Upper lobe of right lung (tissue), 1 donor: ENCODE data around the gene PPIH. TPM values are rescaled to one million over a fixed set of nuclear protein-coding genes. Genes with fewer than 3 reads are reported as not detected.

Source experiments
- ATAC-seq: fragments of 200-7000 bp; cut with Tn5 transposase; one replicate; pipeline ENCODE4 v1.9.1; 2020; ENCODE audit warnings: mild to moderate bottlenecking, moderate library complexity
- DNase-seq: peaks from one replicate; pipeline ENCODE4 v3.0.0-alpha.2; 2020
- H3K27ac ChIP-seq: fragments of 200-600 bp; one replicate; pipeline ENCODE4 v1.8.0; 2022
- H3K27me3 ChIP-seq: fragments of 200-600 bp; one replicate; pipeline ENCODE4 v1.8.0; 2022; ENCODE audit warnings: mild to moderate bottlenecking
- H3K36me3 ChIP-seq: fragments of 200-600 bp; one replicate; pipeline ENCODE4 v1.8.0; 2022
- H3K4me1 ChIP-seq: fragments of 200-600 bp; one replicate; pipeline ENCODE4 v1.8.0; 2022
- H3K4me3 ChIP-seq: fragments of 200-600 bp; one replicate; pipeline ENCODE4 v1.8.0; 2022; ENCODE audit warnings: mild to moderate bottlenecking
- H3K9me3 ChIP-seq: fragments of 200-600 bp; one replicate; pipeline ENCODE4 v1.8.0; 2022
- CTCF ChIP-seq: fragments of 200-600 bp; IDR thresholded peaks from one replicate; pipeline ENCODE4 v1.8.0; 2022; ENCODE audit warnings: antibody characterized with exemption
- intact Hi-C: fragments of 100-400 bp; cut with DNase I; formaldehyde crosslinking; loops from one replicate; pipeline ENCODE4 v1.11.0; 2022
- total RNA-seq: library from RNA; stranded (reverse); fragmentation: NEBNext Ultra II Directional; extraction: Animal tissue kit (Norgen Biotek cat#: 25700); gene quantifications from one replicate; pipeline ENCODE4 v1.2.1, GENCODE V29; 2021
- donor health status: DM: no; HTN: yes; CAD: no; lungs with severe emphysema.

Gene PPIH
- total RNA-seq, 1 donor from 2014 or later, result 20.0 TPM

DNA sequence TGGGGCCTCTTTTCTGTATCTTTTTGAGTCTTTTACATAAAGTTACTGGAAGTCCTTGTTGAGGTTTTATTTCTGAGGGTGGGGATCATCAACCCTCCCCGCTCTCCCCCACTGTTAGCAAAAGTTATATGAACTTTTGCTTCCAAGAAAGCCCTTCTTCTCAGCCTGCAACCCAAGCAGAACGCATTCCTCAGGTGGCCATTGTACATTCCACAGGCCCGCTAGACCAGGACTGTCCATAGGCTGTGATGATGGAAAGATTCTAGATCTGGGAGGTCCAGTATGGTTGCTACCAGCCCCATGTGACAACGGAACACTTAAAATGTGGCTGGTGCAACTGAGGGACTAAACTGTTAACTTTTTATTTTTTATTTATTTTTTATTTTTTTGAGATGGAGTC lies 12.2 kb downstream of the PPIH start:
- DNase-seq, result no peak
- Histone ChIP-seq H3K4me1 (peaks cover 4% of the 10 kb centered on the region), H3K27ac (no peak overlapping the region), H3K36me3 (peaks cover 58% of the 10 kb centered on the region), H3K4me3 (no peak overlapping the region), H3K9me3 (no peaks in the 10 kb centered on the region), H3K27me3 (no peaks in the 10 kb centered on the region)
- intact Hi-C loops, result no loop called here
- no peak for ATAC-seq
- TF ChIP-seq CTCF, result no peak

DNA sequence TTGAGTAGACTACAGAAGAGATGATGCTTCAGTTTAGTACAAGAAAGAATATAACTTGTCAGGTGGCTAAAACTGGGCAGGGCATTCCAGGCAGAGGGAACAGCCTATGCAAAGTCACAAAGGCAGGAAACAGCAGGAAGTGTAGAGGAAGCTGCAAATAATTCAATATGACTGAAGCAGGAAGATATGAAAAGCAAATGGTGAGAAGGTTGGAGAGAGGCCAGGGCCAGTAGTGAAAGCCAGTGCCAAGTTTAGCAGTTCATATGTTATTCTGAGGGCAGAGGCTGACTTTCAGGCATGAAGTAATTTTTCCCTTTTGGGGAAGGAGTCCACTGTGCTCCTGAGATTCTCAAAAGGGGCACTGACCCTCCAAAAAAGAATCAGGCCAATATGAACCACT lies 16.0 kb downstream of the PPIH start:
- H3K36me3 ChIP-seq, result peaks cover 24% of the 10 kb centered on the region
- no peak for TF ChIP-seq CTCF
- peaks cover 4% of the 10 kb centered on the region for H3K4me1 ChIP-seq
- intact Hi-C loops, result no loop called here
- DNase-seq (no peak), ATAC-seq (no peak)
- no peaks in the 10 kb centered on the region for H3K27me3 ChIP-seq
- no peaks in the 10 kb centered on the region for H3K9me3 ChIP-seq
- no peak overlapping the region for H3K27ac ChIP-seq
- H3K4me3 ChIP-seq, result no peak overlapping the region

GRCh38 chr1:42674682-42675081 lies 16.5 kb downstream of the PPIH start:
- intact Hi-C loops, result no loop called here
- no peak overlapping the region for H3K27ac ChIP-seq

DNA sequence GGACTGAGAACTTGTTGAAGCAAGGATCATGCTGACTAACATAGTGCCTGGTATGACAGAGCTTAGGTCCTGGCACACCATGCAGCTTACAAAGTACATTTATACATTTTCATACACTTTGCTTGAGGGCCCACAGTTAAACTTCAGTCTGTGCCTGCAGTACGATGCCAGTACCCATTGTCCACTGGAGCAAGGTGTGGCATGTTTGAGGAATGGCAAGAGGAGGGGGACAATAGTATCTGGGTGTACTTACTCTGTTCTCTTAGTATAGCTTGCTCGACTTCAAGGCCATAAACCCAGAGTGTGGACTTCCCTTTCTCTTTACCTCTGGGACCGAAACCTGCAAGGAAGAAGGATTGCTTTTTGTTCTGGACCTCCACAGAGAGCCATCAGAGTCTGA lies 17.2 kb downstream of the PPIH start:
- no peak for DNase-seq
- ATAC-seq, result peak; percentile 70
- H3K9me3 ChIP-seq, result no peaks in the 10 kb centered on the region
- H3K27ac ChIP-seq, result no peak overlapping the region
- TF ChIP-seq CTCF, result no peak
- no peak overlapping the region for H3K4me3 ChIP-seq
- H3K4me1 ChIP-seq, result peaks cover 10% of the 10 kb centered on the region
- peaks cover 11% of the 10 kb centered on the region for H3K36me3 ChIP-seq
- intact Hi-C loops, result no loop called here
- no peaks in the 10 kb centered on the region for H3K27me3 ChIP-seq

More at GRCh38 chr1:42674682-42675081, 16.5 kb downstream of the PPIH start:
- Histone ChIP-seq H3K4me3 (no peak overlapping the region), H3K9me3 (no peaks in the 10 kb centered on the region), H3K4me1 (peaks cover 4% of the 10 kb centered on the region), H3K36me3 (peaks cover 19% of the 10 kb centered on the region), H3K27me3 (no peaks in the 10 kb centered on the region)
- ATAC-seq, result no peak
- no peak for DNase-seq
- no peak for TF ChIP-seq CTCF

DNA sequence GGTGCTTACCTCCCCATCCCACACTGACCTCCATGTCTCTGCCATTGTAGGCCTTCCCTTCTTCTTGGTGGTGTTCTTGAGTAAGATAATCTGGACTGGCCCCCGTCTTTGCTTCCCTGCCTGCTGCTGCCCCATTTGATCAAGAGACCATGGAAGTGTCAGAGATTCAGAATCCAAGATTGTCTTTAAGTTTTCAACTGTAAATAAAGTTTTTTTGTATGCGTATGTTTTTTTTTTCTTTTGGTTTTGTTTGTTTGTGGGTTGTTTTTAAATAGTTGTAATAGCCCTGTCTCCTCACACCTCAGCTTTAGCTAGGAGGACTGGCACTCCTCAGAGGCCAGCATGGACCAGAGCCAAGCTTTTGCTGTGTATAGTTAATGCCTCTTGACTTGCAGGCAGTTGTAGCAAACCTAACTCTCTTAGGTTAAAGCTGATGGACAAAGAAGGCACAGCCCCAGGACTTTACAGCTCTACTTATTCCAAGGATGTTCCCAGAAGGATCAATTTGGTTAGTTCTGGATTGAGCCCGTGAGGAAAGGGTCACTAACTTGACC lies 18.4 kb downstream of the PPIH start:
- no peak for TF ChIP-seq CTCF

More for the DNA sequence above, 18.4 kb downstream of the PPIH start:
- Histone ChIP-seq H3K4me1 (peaks cover 16% of the 10 kb centered on the region), H3K27ac (no peak overlapping the region), H3K27me3 (no peaks in the 10 kb centered on the region), H3K9me3 (no peaks in the 10 kb centered on the region), H3K4me3 (no peak overlapping the region), H3K36me3 (peaks cover 7% of the 10 kb centered on the region)
- intact Hi-C loops, result no loop called here
- DNase-seq (no peak), ATAC-seq (peak; percentile 12)
